D341Med (cell line): ENCODE results near the gene SLC35A2.

Experiments
- DNase-seq: peaks from one replicate; pipeline ENCODE4 v3.0.0; 2012; ENCODE audit warnings: low spot score

Gene SLC35A2

GRCh38 chrX:48927123-48927522 lies 15.7 kb upstream of the SLC35A2 start:
- no peak for DNase-seq

- no peak for DNase-seq
Observed at GRCh38 chrX:48924270-48924669, 12.8 kb upstream of the SLC35A2 start.

GRCh38 chrX:48923771-48924170 lies 12.3 kb upstream of the SLC35A2 start:
- no peak for DNase-seq

- DNase-seq, result no peak
Observed at GRCh38 chrX:48920718-48921104, 9.3 kb upstream of the SLC35A2 start.

GRCh38 chrX:48919947-48920717 lies 8.7 kb upstream of the SLC35A2 start:
- no peak for DNase-seq

- DNase-seq, result no peak
Observed at GRCh38 chrX:48919360-48919841, 8.0 kb upstream of the SLC35A2 start.

GRCh38 chrX:48918643-48919340 lies 7.3 kb upstream of the SLC35A2 start, which contains the start of gene PIM2:
TSS of gene PIM2 (minus strand) at chrX:48919024. CDS start at chrX:48918834, 190 bp downstream.
- DNase-seq, result peak; percentile 88

GRCh38 chrX:48918301-48918642 lies 6.8 kb upstream of the SLC35A2 start:
- no peak for DNase-seq

GRCh38 chrX:48917139-48918001 lies 5.9 kb upstream of the SLC35A2 start:
- peak; percentile 84 for DNase-seq

GRCh38 chrX:48914593-48915493 lies 3.4 kb upstream of the SLC35A2 start:
- DNase-seq, result no peak

GRCh38 chrX:48913605-48914366 lies 2.3 kb upstream of the SLC35A2 start:
- DNase-seq, result no peak

- no peak for DNase-seq
Observed at GRCh38 chrX:48910926-48911411, 477 bp downstream of the SLC35A2 start.

GRCh38 chrX:48909703-48910294 lies 1.6 kb downstream of the SLC35A2 start:
- no peak for DNase-seq

- DNase-seq, result no peak
Observed at GRCh38 chrX:48908600-48908999, 2.8 kb downstream of the SLC35A2 start.

- DNase-seq, result no peak
Observed at GRCh38 chrX:48905090-48905790, 6.2 kb downstream of the SLC35A2 start.

- no peak for DNase-seq
Observed at GRCh38 chrX:48904626-48905025, 6.8 kb downstream of the SLC35A2 start.

GRCh38 chrX:48904180-48904579 lies 7.3 kb downstream of the SLC35A2 start:
- no peak for DNase-seq

GRCh38 chrX:48903290-48903689 lies 8.2 kb downstream of the SLC35A2 start:
- no peak for DNase-seq

- DNase-seq, result no peak
Observed at GRCh38 chrX:48902776-48903175, 8.7 kb downstream of the SLC35A2 start.
